H9 (cell line): ENCODE data around the gene PHGDH. TPM values are rescaled to one million over a fixed set of nuclear protein-coding genes. Genes with fewer than 3 reads are reported as not detected.

ENCODE experiments used
- DNase-seq: peaks from one replicate; pipeline ENCODE4 v3.0.0-alpha.2; 2017
- H2AFZ ChIP-seq: one replicate; pipeline ENCODE4 v1.6.1; 2013; ENCODE audit warnings: mild to moderate bottlenecking, low read length, control low read depth, moderate library complexity
- H2AK5ac ChIP-seq: 2 replicates; pipeline ENCODE4 v1.6.1; 2013; ENCODE audit warnings: low read length, control low read depth, mixed read lengths; ENCODE audit not compliant: insufficient read length
- H2BK120ac ChIP-seq: one replicate; pipeline ENCODE4 v1.6.1; 2013; ENCODE audit warnings: low read depth, mild to moderate bottlenecking, low read length, control low read depth, inconsistent platforms; ENCODE audit not compliant: poor library complexity, severe bottlenecking
- H2BK12ac ChIP-seq: 2 replicates; pipeline ENCODE4 v1.6.1; 2013; ENCODE audit warnings: low read length, control low read depth, mixed read lengths, low read depth; ENCODE audit not compliant: insufficient read length
- H2BK15ac ChIP-seq: 2 replicates; pipeline ENCODE4 v1.6.1; 2013; ENCODE audit warnings: low read depth, low read length, control low read depth
- H2BK20ac ChIP-seq: one replicate; pipeline ENCODE4 v1.6.1; 2013; ENCODE audit warnings: low read depth, mild to moderate bottlenecking, low read length, control low read depth, inconsistent platforms; ENCODE audit not compliant: poor library complexity, severe bottlenecking
- H2BK5ac ChIP-seq: 2 replicates; pipeline ENCODE4 v1.6.1; 2013; ENCODE audit warnings: low read length, control low read depth, mixed read lengths; ENCODE audit not compliant: insufficient read length
- H3K14ac ChIP-seq: 2 replicates; pipeline ENCODE4 v1.6.1; 2013; ENCODE audit warnings: low read length, control low read depth; ENCODE audit not compliant: insufficient read depth
- H3K18ac ChIP-seq: 2 replicates; pipeline ENCODE4 v1.6.1; 2013; ENCODE audit warnings: low read depth, mild to moderate bottlenecking, mixed read lengths, low read length, control low read depth; ENCODE audit not compliant: insufficient read length
- H3K23ac ChIP-seq: 2 replicates; pipeline ENCODE4 v1.6.1; 2013; ENCODE audit warnings: low read length, control low read depth, mixed read lengths, low read depth; ENCODE audit not compliant: insufficient read length
- H3K23me2 ChIP-seq: 2 replicates; pipeline ENCODE4 v1.6.1; 2013; ENCODE audit warnings: low read depth, mild to moderate bottlenecking, mixed read lengths, low read length, control low read depth; ENCODE audit not compliant: insufficient read length, poor library complexity, severe bottlenecking
- H3K27ac ChIP-seq: 2 replicates; pipeline ENCODE4 v1.5.1; 2013; ENCODE audit warnings: low read length, control low read depth, mixed read lengths, low read depth; ENCODE audit not compliant: insufficient read length
- H3K27me3 ChIP-seq: 2 replicates; pipeline ENCODE4 v1.6.1; 2013; ENCODE audit warnings: low read length, control low read depth, inconsistent platforms; ENCODE audit not compliant: insufficient read depth
- H3K4ac ChIP-seq: 2 replicates; pipeline ENCODE4 v1.6.1; 2013; ENCODE audit warnings: low read depth, mild to moderate bottlenecking, control low read depth, inconsistent platforms, low read length, moderate library complexity
- H3K4me1 ChIP-seq: 2 replicates; pipeline ENCODE4 v1.6.1; 2013; ENCODE audit warnings: low read length, control low read depth, inconsistent platforms; ENCODE audit not compliant: insufficient read depth
- H3K4me2 ChIP-seq: 2 replicates; pipeline ENCODE4 v1.6.1; 2013; ENCODE audit warnings: low read length, control low read depth, mixed read lengths; ENCODE audit not compliant: insufficient read length, insufficient read depth
- H3K56ac ChIP-seq: 2 replicates; pipeline ENCODE4 v1.6.1; 2013; ENCODE audit warnings: low read depth, mild to moderate bottlenecking, mixed read lengths, low read length, control low read depth; ENCODE audit not compliant: insufficient read length
- H3K79me1 ChIP-seq: 2 replicates; pipeline ENCODE4 v1.6.1; 2013; ENCODE audit warnings: low read depth, mild to moderate bottlenecking, moderate library complexity, low read length, control low read depth, inconsistent platforms; ENCODE audit not compliant: insufficient read depth, poor library complexity, severe bottlenecking
- H3K79me2 ChIP-seq: 2 replicates; pipeline ENCODE4 v1.6.1; 2013; ENCODE audit warnings: low read length, control low read depth, inconsistent platforms; ENCODE audit not compliant: insufficient read depth
- H3K9ac ChIP-seq: 2 replicates; pipeline ENCODE4 v1.6.1; 2013; ENCODE audit warnings: low read length, control low read depth, mixed read lengths; ENCODE audit not compliant: insufficient read length; ENCODE audit errors: extremely low read depth
- H3K9me3 ChIP-seq: one replicate; pipeline ENCODE4 v1.6.1; 2013; ENCODE audit warnings: low read depth, low read length, inconsistent platforms; ENCODE audit not compliant: control insufficient read depth
- H3T11ph ChIP-seq: one replicate; pipeline ENCODE4 v1.6.1; 2013; ENCODE audit warnings: mild to moderate bottlenecking, low read length, control low read depth, inconsistent platforms
- H4K20me1 ChIP-seq: one replicate; pipeline ENCODE4 v1.6.1; 2013; ENCODE audit not compliant: control insufficient read depth, insufficient read length, insufficient read depth
- H4K5ac ChIP-seq: 2 replicates; pipeline ENCODE4 v1.6.1; 2013; ENCODE audit warnings: low read depth, mild to moderate bottlenecking, mixed read lengths, low read length, control low read depth; ENCODE audit not compliant: insufficient read length
- H4K8ac ChIP-seq: replicated peaks from 2 replicates; pipeline ENCODE4 v1.6.1; 2013; ENCODE audit warnings: low read length, control low read depth, mixed read lengths, low read depth; ENCODE audit not compliant: insufficient read length
- H4K91ac ChIP-seq: 2 replicates; pipeline ENCODE4 v1.6.1; 2013; ENCODE audit warnings: low read depth, mild to moderate bottlenecking, moderate library complexity, mixed read lengths, low read length, control low read depth; ENCODE audit not compliant: insufficient read length
- H3K27ac Mint-ChIP-seq, 3 experiments: 2 replicates in 2 of 3; 3 replicates in 1 of 3; pipeline ENCODE4 v1.8.0; 2020 to 2021; ENCODE audit warnings: mixed read lengths in 3 of 3, mild to moderate bottlenecking in 1 of 3, moderate library complexity in 1 of 3
- H3K27me3 Mint-ChIP-seq: 2 replicates; pipeline ENCODE4 v1.8.0; 2021; ENCODE audit warnings: low read depth, mild to moderate bottlenecking, moderate library complexity, mixed read lengths
- H3K36me3 Mint-ChIP-seq, 3 experiments: 2 replicates in 2 of 3; 3 replicates in 1 of 3; pipeline ENCODE4 v1.8.0; 2020 to 2021; ENCODE audit warnings: low read depth in 3 of 3, mixed read lengths in 3 of 3; ENCODE audit not compliant: insufficient read depth in 1 of 3
- H3K4me1 Mint-ChIP-seq, 2 experiments: 2 replicates each; pipeline ENCODE4 v1.8.0; 2020; ENCODE audit warnings: mixed read lengths in 2 of 2
- H3K4me3 Mint-ChIP-seq, 2 experiments: 2 replicates in 1 of 2; 3 replicates in 1 of 2; pipeline ENCODE4 v1.8.0; 2020 to 2021; ENCODE audit warnings: mild to moderate bottlenecking in 2 of 2, mixed read lengths in 2 of 2, moderate library complexity in 1 of 2
- H3K9me3 Mint-ChIP-seq, 2 experiments: 2 replicates in 1 of 2; 3 replicates in 1 of 2; pipeline ENCODE4 v1.8.0; 2020; ENCODE audit warnings: mild to moderate bottlenecking in 2 of 2, mixed read lengths in 2 of 2, moderate library complexity in 1 of 2
- CTCF ChIP-seq: fragments of 200-600 bp; sonication (generic); conservative IDR thresholded peaks from 3 replicates; pipeline ENCODE4 v1.8.0; 2021; ENCODE audit warnings: antibody characterized with exemption, mild to moderate bottlenecking
- WGBS: extraction: QIAGEN DNeasy Blood & Tissue Kit; methylation state at CpG from one replicate; pipeline ENCODE4 v1.1.7; 2013; ENCODE audit warnings: missing lambda C conversion rate, low lambda C conversion rate, mixed read lengths; ENCODE audit not compliant: insufficient read length; ENCODE audit errors: extremely low coverage; 5-methylcytosine and 5-hydroxymethylcytosine counted together
- total RNA-seq: library from RNA; stranded (reverse); gene quantifications from 2 replicates; pipeline ENCODE4 v1.2.1, GENCODE V29; 2021

Gene PHGDH
- total RNA-seq, 1 experiment from 2014 or later = 458 TPM

- H4K91ac ChIP-seq = no peak overlapping the region
- no peak overlapping the region for H3T11ph ChIP-seq
- Mint-ChIP-seq H3K27ac (no peak overlapping the region; a peak in 1 of 7 replicates), H3K36me3 (no peaks in the 10 kb centered on the region), H3K4me3 (no peak overlapping the region), H3K27me3 (no peaks in the 10 kb centered on the region; the same call in 1 of the 2 replicates), H3K4me1 (peaks cover 23 to 25% of the 10 kb centered on the region in 2 experiments), H3K9me3 (no peaks in the 10 kb centered on the region)
- H2BK5ac ChIP-seq = no peak overlapping the region
- H2BK120ac ChIP-seq = no peak overlapping the region
- no peak overlapping the region for H4K5ac ChIP-seq
- no peaks in the 10 kb centered on the region for H3K27me3 ChIP-seq
- H2AFZ ChIP-seq = no peak overlapping the region
- H2AK5ac ChIP-seq = no peak overlapping the region
- no peak overlapping the region for H3K9ac ChIP-seq
- no peaks in the 10 kb centered on the region for H3K9me3 ChIP-seq
- no peaks in the 10 kb centered on the region for H3K79me1 ChIP-seq
- TF ChIP-seq CTCF = no peak
- no peak overlapping the region for H3K56ac ChIP-seq
- no peak for DNase-seq
- H4K8ac ChIP-seq = no peak overlapping the region
- H3K4me1 ChIP-seq = peaks cover 2% of the 10 kb centered on the region; the same call in 1 of the 2 replicates
- H3K23me2 ChIP-seq = no peaks in the 10 kb centered on the region
- WGBS = no CpG with 5 or more reads among the region's 5 CpGs
- no peak overlapping the region for H2BK12ac ChIP-seq
- H3K79me2 ChIP-seq = no peaks in the 10 kb centered on the region
- H3K4ac ChIP-seq = no peak overlapping the region
- no peak overlapping the region for H2BK15ac ChIP-seq
- no peak overlapping the region for H2BK20ac ChIP-seq
- H4K20me1 ChIP-seq = no peaks in the 10 kb centered on the region
- H3K23ac ChIP-seq = no peak overlapping the region
- H3K18ac ChIP-seq = no peak overlapping the region
- H3K14ac ChIP-seq = no peak overlapping the region
- H3K27ac ChIP-seq = no peak overlapping the region
- no peak overlapping the region for H3K4me2 ChIP-seq
Observed at GRCh38 chr1:119664067-119664466, 47.7 kb upstream of the PHGDH start.
